PFSK-1 (cell line): Measurements from ENCODE around the gene MFAP4.

ENCODE experiments used
- FOXP2 ChIP-seq: optimal IDR thresholded peaks from 2 replicates; pipeline ENCODE3; 2011; ENCODE audit warnings: borderline replicate concordance, control low read depth, inconsistent platforms; ENCODE audit not compliant: insufficient read depth; ENCODE audit errors: extremely low read length, extremely low read depth
- POLR2AphosphoS5 ChIP-seq: IDR thresholded peaks from 2 replicates; pipeline ENCODE4 v1.6.1; 2012; ENCODE audit warnings: low read depth, mild to moderate bottlenecking, control low read depth, low read length, moderate library complexity
- SIN3A ChIP-seq: IDR thresholded peaks from 2 replicates; pipeline ENCODE4 v1.6.1; 2012; ENCODE audit warnings: mild to moderate bottlenecking, low read length, moderate library complexity, borderline replicate concordance; ENCODE audit not compliant: insufficient read depth
- TAF1 ChIP-seq: IDR thresholded peaks from 2 replicates; pipeline ENCODE4 v1.6.1; 2012; ENCODE audit warnings: low read length, control low read depth, borderline replicate concordance; ENCODE audit not compliant: insufficient read depth
- TF ChIP-seq, protein P1 (sequence below), 2 experiments: IDR thresholded peaks; 2 replicates each; pipeline versions ENCODE4 v1.6.1 to v1.8.0; 2011 to 2012; ENCODE audit warnings: low read depth in 2 of 2, low read length in 2 of 2, control low read depth in 1 of 2, inconsistent platforms in 1 of 2, mild to moderate bottlenecking in 1 of 2, moderate library complexity in 1 of 2; ENCODE audit not compliant: insufficient read depth in 1 of 2

MFAP4 gene

DNA sequence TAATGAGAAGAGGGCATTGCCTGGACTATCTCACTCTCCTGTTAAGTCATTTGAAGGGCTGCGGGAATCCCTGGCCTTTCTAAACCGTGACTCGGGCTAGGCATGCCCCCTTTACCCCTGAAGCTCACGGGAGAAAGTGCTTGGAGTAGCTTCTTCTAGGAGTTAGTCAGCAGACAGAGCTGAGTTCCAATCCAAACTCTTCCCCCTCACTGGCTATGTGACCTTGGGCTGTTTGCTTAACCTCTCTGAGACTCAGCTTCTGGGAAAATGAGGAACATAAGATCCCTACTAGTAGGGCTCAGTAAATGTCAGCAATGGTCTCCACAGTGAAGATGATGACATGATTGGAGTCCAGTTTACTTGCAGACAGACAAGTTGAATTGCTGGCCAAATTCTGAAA, 18.8 kb downstream of the MFAP4 start:
- TF ChIP-seq FOXP2, result no peak
- TF ChIP-seq SIN3A, result no peak
- TF ChIP-seq TAF1, result no peak
- TF ChIP-seq, protein P1, sequence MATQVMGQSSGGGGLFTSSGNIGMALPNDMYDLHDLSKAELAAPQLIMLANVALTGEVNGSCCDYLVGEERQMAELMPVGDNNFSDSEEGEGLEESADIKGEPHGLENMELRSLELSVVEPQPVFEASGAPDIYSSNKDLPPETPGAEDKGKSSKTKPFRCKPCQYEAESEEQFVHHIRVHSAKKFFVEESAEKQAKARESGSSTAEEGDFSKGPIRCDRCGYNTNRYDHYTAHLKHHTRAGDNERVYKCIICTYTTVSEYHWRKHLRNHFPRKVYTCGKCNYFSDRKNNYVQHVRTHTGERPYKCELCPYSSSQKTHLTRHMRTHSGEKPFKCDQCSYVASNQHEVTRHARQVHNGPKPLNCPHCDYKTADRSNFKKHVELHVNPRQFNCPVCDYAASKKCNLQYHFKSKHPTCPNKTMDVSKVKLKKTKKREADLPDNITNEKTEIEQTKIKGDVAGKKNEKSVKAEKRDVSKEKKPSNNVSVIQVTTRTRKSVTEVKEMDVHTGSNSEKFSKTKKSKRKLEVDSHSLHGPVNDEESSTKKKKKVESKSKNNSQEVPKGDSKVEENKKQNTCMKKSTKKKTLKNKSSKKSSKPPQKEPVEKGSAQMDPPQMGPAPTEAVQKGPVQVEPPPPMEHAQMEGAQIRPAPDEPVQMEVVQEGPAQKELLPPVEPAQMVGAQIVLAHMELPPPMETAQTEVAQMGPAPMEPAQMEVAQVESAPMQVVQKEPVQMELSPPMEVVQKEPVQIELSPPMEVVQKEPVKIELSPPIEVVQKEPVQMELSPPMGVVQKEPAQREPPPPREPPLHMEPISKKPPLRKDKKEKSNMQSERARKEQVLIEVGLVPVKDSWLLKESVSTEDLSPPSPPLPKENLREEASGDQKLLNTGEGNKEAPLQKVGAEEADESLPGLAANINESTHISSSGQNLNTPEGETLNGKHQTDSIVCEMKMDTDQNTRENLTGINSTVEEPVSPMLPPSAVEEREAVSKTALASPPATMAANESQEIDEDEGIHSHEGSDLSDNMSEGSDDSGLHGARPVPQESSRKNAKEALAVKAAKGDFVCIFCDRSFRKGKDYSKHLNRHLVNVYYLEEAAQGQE (IDR thresholded peaks at IDR 0.05; ENCODE audit: insufficient read depth in 1 of 2, low read depth in 2 of 2, low read length in 2 of 2), result no peak
- TF ChIP-seq POLR2AphosphoS5, result no peak

GRCh38 chr17:19366637-19366972, 20.4 kb downstream of the MFAP4 start:
- TF ChIP-seq FOXP2, result no peak
- TF ChIP-seq, protein P1 (IDR thresholded peaks at IDR 0.05; ENCODE audit: insufficient read depth in 1 of 2, low read depth in 2 of 2, low read length in 2 of 2), result no peak
- TF ChIP-seq SIN3A, result no peak
- no peak for TF ChIP-seq POLR2AphosphoS5

- TF ChIP-seq TAF1 (no peak), SIN3A (no peak), POLR2AphosphoS5 (no peak), FOXP2 (no peak)
- TF ChIP-seq, protein P1 (IDR thresholded peaks at IDR 0.05; ENCODE audit: insufficient read depth in 1 of 2, low read depth in 2 of 2, low read length in 2 of 2), result no peak
Measured at GRCh38 chr17:19365833-19366636, 21.0 kb downstream of the MFAP4 start.

DNA sequence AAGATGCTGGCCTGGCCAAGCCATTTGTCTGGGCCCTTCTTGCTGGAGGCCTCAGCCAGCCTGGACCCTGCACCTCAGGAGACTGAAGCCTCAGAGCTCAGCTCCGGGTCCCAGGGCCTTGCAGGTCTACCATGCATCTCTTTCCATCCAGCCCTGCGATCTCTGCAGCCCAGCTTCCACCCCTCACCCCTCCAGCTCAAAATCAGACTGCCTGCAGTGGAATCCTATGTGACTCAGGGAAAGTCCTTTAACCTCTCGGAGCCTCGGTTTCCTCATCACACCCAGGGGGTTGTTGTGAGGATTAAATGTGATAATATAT, 21.5 kb downstream of the MFAP4 start:
- TF ChIP-seq, protein P1 (IDR thresholded peaks at IDR 0.05; ENCODE audit: insufficient read depth in 1 of 2, low read depth in 2 of 2, low read length in 2 of 2), result no peak

GRCh38 chr17:19364699-19365498, 22.1 kb downstream of the MFAP4 start:
- TF ChIP-seq, protein P1 (IDR thresholded peaks at IDR 0.05; ENCODE audit: insufficient read depth in 1 of 2, low read depth in 2 of 2, low read length in 2 of 2), result no peak
- TF ChIP-seq FOXP2, result no peak
- TF ChIP-seq POLR2AphosphoS5, result no peak
- no peak for TF ChIP-seq SIN3A
- no peak for TF ChIP-seq TAF1
